ENCODE measurements around the gene PIK3C2A.

- TF ChIP-seq CTCF (IDR thresholded peaks at IDR 0.05): no peak
- no peak for TF ChIP-seq POLR2A (IDR thresholded peaks at IDR 0.05)
These were observed 49.4 kb upstream of the PIK3C2A start for GRCh38 chr11:17257196-17257595.

Data from lower leg skin (tissue), 3 donors.